GM21526 (cell line): ENCODE results near the gene CDH23.

Source experiments
- ATAC-seq: cut with Tn5 transposase; IDR thresholded peaks from one replicate; pipeline ENCODE4 v1.9.1; 2021; ENCODE audit warnings: moderate library complexity; ENCODE audit not compliant: unreplicated experiment, low FRiP score

Gene CDH23

DNA sequence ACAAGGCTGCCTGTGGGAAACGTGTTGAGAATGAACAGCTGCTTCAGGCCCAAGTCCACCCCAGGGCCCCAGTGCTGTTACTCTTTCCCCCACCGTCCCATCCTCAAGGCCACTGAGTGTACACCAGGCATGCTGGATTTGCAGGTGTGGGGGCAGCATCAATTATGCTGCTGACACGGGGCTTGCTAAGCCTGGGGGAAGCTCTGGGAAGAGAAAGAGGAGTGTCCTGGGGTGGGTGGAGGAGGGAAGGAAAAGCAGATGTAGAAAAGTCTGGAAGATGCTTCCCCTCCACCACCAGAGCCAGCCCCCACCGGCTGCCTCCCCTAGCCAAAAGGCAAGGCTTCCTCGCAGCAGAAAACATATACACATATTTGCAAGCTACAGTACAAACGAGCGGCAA is 153.9 kb downstream of the CDH23 start:
- no peak for ATAC-seq

DNA sequence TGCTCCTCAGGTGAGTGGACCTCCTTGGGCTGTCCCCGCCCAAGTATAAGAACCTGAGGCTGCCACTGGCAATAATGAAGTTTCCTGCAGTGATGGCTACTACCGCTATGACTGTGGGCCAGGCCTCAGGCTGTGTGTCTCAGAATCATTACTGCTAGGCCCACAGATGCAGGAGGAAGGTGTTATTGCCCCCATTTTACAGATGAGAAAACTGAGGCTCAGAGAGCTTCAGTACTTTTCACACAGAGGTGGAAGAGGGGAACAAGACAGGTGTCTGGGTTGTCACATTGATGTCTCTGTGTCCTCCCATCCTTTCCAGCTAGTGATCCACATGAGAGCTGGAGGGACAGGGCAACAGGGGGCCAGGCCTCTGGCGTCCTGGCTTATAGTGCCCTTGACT is 155.2 kb downstream of the CDH23 start:
- no peak for ATAC-seq

DNA sequence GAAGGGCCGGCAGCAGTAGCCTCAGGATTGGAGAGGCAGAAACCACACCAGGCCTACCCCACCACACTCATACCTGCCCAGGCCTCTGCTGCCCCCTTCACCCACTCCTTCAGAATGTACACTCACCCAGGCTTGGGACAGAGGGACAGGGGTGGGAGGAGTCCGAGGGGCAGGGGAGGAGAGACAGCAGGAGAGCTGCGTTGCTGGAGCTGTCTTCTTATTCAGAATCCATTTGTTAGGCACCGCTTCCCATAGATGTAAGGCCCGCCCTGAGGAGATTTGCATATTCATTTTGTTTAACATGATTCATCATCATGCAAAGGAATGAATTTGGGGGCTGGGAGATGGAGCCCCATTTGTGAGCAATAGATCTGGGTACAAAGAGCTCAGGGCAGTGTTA is 156.7 kb downstream of the CDH23 start:
- no peak for ATAC-seq

DNA sequence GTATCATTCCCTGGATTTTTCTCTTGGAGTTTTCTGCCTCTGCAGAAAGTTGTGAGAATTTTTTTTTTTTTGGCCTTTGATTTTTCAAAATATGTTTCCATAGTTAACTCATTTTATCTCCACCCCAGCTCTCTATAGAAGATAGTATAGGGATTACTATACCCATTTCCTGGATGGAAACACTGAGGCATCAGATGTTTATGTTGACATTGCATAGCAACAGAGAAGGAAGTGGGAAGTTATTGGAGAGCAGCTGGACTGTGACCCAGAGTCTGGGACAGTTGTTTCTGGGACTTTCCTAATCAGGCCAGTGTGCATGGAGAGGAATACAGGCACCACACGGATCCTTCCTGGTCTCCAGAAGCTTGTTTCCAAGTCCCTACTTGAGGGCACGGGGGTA is 158.0 kb downstream of the CDH23 start:
- no peak for ATAC-seq

DNA sequence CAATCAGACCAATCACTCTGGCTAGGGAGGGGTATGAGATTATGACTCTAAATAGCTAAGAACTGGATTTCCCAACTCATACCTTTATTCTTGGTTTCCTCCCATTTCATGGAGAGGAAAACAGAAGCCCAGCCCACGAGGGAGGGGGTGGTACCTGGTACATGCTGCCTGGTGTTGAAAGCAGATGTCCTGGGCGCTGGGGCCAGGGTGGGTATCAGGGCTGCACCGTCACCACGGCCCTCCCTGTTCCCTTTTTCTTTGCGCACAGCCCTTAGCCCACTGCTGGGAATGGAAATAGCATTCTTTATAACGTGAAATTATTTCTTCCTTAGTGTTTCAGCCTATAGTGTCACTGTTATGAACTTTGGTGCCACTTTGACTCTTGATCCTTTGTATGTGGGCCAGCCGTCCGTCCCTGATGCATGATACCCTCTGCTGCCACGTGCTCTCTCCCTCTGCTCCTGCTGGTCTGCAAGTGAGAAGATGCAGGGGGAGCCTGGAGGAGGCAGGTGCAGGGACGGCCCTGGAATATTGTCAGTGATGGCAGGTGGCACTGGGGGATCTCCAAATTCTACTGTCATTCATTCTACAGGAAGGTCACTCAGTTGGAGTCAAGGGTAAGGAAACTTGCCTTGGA is 158.5 kb downstream of the CDH23 start:
- no peak for ATAC-seq

DNA sequence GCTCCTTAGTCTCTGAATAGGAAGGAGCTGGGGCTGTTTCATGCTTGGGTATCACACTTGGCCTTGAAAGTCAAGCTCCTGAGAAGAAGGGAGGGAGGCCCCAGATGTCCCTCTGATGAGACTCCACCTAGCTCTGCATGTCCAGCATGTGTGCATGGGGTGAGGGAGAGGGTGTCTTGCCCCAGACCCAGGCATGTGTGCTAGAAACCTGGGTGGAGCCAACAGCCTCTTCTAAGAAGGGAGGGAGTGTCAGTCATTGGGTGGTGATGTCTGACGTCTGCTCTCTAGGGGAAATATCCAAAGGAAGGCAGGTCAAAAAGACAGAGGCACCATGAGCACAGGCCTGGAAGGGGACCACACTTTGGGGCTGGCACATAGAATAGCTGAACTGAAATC is 159.0 kb downstream of the CDH23 start:
- no peak for ATAC-seq

DNA sequence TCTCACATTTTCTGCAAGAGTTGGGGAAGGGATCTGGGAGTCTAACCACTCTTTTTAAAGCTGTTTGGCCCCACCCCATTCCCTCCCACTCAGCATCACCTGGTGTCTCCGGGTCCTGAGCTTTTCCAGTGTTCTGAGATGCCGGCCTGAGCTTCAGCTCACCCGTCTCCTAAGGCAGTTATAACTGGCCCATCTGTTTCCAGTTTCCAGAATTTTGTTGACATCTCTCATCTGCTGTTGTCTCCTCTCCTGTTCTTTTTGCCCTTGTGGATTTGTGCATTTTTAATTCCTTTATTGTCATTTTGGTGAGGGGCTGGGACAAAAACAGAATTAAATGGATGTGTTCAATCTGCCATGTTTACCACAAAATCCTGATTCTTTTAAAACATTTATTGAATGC is 162.3 kb downstream of the CDH23 start:
- ATAC-seq: no peak

DNA sequence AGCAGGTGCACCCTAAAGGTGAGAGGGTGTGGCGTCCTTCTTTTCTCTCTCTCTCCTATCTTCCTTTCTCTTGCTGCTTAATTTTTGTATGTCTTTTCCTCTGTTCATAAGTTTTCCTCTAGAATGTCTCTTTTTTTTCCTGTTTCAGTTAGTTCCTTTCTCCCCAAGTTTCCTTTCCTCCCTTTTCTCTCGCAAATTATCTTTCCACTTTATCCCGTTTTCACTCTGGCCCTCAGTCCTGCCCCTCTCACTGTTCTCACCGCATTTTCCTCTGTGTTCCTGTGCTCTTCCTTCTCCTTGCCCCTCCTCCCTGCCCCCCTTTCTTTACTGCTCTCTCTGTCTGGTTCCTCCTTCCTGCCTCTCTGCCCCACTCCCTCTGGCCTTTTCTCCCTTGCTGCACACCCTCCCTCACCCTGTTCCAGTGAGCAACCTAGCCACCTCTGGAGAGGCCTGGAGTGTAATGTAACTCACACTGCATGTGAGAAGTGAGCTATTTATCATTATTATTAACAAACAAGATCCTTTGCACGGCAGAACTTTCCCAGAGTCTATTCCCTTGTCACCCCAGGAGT is 164.4 kb downstream of the CDH23 start:
- ATAC-seq: no peak

DNA sequence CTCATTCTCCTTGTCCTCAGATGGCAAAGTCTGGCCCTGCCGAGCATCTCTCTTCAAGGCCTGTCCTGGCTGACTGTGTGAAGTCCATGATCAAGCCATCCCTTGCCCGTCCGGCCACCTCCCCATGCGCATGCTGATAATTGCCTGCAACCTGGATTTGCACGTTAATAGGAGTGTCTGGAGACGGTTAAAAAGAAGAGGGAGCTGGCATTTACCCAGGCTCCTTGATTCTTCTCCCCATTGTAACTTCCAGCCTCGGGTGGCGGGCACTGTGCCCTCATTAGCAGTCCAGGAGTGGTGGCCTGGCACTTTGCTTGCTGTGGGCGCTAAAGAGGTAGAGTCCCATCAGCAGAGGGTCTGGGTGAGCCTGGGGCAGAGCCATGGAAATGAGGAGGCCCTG is 165.5 kb downstream of the CDH23 start:
- ATAC-seq: no peak

DNA sequence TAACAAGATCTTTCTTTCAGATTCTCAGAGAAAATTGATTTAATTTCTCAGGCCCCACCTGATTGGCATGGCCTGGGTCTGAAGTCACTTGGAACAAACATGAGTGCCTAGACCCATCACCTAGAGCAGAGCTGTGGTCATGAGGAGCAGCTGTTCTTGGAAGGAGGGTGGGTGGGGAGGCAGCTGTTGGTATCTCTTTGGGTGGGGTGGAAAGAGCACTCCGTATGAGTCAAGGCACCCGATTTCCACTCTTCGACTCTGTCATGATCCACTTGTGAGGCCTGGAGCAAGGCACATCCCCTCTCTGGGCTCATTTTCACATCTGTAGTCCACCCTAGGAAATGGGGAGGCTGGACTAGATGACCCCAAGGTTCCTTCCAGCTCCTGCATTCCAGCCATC is 166.2 kb downstream of the CDH23 start:
- no peak for ATAC-seq

DNA sequence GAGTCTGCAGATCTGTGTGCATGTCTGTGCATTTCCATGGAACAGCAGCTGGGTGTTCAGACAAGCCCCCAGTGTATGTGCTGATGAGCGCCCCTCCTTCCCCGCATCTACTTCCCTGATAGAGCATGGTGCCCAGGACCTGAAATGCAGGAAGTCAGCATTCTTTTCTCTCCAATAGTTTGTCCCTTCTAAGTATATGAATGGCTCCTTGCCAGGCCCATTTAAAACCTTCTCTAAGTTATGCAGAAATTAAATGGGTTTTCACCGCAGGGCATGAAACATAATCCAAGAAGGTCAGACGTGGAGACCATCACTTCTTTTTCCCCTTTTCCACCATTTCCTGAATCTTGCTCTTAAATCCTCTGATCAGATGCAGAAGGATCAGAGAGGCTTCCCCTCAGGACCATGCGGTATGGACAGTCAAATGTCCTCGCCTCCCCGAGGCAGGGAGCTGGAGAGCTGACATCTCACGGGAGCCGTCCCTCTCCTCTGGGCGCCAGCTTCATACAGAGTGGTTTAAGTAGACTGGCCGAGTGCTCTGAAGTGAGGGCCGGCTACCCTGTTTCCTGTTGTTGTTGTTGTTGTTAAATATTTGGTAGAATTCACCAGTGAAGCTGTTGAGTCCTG is 167.6 kb downstream of the CDH23 start:
- ATAC-seq: no peak

DNA sequence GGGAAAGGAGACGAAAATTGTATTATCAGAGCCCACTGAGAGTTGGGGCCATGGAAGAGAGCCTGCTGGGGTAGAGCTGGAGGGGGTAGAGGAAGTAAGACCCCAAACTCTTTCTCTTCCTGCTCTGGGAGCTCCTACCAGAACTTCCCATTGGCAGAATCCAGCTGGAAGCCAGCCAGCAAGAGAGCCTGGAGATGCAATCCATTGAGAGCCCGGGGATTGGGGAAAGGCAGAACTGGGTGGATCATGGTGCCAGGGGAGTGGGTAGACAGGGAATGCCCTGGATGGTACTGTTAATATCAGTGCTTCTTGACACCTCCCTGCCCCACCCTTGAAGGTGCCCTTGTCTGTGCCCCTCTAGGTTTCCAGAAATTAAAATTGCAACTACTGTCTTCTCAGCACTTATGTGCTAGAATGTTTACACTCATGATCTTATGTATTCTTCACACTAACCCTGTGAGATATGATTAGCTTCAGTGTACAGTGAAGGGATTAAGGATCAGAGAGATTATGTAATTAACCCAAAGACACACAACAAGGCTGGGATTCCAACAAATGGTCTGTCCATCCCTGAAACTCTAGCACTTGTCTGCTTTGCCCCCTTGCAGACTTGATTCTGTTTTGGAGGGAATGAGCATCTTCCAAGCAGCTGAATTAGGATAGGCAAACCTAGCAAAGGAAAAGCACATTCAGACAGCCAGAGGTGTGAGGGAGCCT is 168.7 kb downstream of the CDH23 start:
- ATAC-seq: no peak

DNA sequence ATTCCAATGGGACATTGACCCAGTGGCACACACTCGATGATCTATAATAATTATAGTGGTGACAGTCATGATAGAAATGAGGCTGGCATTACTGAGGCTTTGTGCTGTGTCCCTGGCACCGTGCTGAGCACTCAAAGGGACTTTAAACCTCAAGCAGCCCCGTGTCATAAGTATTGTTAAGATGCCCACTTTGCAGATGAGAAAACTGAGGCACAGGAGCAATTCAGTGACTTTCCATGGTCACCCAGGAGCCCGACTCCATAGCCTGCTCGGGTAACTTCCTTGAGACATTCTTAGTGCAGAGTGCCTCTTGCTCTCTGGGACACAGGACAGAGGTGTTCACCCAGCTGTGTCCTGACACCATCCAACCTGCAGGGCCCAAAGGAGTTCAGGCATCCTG is 170.3 kb downstream of the CDH23 start:
- no peak for ATAC-seq

DNA sequence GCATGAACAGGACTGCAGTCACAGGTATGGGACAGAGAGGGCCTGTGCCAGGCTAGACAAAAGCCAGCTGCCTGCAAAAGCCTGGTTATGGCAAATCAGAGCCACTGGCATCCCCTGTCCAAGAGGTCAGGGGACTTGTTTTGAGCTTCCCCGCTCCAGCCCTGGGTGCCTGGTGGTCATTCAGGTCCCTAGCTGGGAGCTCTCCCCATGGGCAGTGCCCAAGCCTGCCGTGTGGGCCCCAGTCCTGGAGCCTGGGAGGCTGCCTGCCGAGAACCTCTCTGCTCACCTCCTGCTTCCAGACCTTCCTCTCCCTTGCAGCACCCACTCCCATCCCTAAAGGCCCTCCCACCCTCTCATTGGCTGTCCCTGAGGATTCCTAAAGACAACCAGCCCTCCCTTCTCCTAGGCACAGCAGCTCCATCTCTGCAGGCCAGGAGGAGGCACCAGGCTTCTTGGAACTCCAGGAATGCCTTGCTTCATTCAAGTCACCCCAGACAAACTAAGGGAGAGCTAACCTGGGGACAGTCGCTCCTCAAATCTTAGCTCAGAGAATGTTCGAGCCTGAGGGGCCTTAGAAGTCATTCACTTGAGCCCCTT is 172.3 kb downstream of the CDH23 start:
- ATAC-seq: no peak

DNA sequence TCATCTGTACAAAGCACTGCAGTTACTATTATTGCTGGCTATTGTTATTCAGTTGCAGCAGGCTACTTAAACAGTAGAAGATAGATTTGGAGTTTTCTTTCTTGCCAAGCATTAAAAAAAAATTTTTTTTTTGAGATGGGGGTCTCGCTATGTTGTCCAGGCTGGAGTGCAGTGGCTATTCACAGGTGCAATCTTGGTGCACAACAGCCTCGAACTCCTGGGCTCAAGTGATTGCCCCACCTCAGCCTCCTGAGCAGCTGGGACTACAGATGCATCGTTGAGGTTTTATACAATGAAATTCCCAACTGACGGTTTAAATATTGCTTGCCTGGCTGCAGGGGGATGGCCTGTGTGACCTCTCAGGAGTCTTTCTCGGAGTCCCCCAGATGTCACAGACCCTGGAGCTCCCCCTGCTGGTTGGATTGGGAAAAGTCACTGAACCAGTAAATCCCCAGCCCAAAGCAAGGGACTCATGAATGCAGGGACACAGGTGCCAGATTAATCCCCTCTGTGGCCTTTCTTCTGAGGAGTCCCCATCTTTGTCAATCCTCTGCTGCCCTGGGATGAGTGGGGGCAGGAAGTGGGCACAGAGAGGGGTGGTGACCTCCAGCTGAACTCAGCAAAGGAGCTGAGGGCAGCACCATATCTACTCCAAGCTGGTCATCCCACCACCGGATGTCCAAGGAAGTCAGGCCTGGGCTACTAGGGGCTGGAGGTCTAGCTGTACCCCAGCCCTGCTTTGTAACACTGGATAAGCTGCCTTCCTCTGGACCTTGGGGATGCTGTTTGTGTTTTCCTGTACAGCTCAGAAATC is 173.3 kb downstream of the CDH23 start:
- ATAC-seq: no peak

DNA sequence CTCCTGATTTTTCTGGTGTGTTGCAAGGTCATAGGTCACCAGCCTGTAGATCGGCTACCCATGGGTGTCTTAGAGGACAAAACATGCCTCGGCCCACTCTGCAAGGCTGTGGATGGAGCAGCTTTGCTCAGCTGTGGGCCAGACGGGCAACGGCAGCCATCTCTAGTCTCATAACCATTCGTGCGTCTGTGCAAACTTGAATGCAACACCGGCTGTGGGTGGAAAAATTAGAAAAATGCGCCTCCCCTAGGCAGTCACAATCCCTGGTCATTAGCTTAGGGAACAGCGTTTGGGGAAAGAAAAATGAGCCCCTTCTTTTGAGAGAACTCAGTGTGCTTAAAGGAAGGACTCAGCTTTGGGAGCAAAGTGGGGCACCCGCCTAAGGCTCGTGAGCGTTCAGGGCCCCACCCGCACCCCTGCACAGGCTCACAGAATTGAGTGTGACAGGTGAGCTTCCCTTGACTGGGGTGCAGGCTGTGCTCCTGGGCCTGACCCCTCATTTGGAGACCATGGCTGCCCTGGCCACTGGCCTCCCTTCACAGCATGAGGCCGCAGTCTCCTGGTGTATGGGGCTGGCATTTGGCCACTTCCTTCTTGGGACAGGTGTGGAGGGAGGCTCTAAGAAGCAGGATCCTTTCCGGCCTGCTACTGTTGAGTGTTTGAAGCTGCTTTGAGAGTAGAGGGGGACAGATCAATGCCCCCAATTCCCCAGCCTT is 174.9 kb downstream of the CDH23 start:
- ATAC-seq: no peak

DNA sequence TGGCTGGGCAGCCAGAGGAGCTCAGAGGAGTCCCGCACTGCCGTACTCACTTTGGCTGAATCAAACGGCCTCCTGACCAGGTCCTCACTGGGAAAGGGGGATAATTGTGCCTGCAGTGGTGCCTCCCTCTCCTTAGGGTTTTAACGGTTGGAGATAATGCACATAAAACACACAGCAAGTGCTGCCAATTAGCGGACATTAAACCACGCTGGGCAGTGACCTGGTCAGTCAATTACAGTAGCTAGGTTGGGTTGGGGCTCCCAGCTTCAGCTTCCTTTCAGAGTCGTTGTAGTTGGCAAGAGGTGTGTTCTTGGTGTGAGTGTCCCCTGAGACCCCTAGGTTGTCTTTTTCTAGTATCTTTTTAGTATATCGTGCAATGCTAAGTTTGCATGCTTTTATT is 176.2 kb downstream of the CDH23 start:
- ATAC-seq: no peak

DNA sequence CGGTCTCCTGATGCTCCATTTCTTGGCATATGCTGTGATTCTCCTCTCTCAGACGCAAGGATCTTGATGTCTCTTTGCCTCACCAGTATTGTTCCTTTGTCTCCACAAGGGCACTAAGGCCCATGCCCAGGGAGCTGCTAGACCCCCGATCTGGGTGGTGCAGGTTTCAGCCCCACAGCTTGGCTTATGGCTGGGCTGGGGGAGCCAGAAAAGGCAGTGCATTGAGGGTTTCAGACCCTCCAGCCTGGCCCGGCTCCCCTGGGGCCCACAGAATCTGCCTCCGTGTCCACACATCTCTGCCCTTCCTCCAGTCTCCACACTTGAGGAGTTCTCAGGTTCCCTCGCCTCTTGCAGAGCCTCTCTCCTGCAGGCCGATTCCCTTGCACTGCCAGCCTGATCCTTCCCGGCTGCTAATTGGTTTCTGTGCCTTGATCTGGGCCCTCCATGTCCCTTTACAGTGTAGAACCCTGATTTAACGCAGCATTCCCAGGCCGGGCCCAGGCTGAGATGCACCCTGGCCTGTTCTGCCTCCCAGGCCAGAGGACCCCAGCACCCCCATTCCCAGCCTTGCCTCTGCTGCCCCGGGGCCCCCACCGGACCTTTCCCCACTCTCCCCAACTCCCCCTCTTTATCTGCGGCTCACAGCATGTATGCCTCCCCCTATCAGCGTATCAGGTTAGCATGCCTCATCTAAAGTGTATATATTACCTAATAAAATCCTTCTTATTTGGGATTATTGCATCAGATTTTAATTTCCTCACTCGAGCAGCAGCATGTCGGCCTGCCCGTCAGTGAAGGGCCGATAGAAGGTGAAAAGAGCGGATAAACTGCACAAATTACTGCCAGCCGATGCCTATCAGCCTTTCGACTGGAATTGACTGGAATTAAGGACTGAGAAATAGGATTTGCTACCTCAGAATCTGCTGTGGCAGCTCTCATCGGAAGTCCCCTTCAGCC is 177.1 kb downstream of the CDH23 start:
- no peak for ATAC-seq

DNA sequence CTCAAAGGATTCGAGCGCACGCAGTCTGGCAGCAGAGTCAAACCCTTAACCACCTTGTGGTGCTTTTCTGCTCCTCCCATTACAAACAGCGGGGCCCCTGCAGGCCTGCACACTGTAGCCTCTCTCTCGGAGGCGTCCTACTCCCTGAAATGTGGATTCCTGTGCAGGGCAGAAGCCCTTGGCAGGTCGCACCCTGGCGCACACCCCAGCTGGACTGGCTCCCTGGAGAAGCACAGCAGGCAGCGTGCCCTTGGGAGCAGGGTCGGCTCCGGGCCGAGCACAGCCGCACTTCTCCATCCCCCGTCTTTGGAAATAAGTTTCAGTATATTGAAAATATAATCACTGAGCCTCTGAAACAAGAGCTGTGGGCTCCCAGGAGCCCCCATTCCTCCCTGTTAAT is 178.7 kb downstream of the CDH23 start:
- ATAC-seq: no peak
